Fibroblast of lung (primary cell): ENCODE data around the gene SNAI3.

Experiments used
- EZH2 ChIP-seq: IDR thresholded peaks from 2 replicates; pipeline ENCODE4 v1.5.1; 2012; ENCODE audit warnings: low read length, control low read depth, mild to moderate bottlenecking; ENCODE audit errors: missing control alignments
- TF ChIP-seq, protein P1 (sequence below), 2 donors: IDR thresholded peaks in 1 of 2; conservative IDR thresholded peaks in 1 of 2; 1 replicate in 1 of 2; 2 replicates in 1 of 2; pipeline ENCODE4 v1.5.1; 2011 to 2012; ENCODE audit warnings: low read length in 2 of 2, control low read depth in 1 of 2, inconsistent platforms in 1 of 2, low read depth in 1 of 2, mild to moderate bottlenecking in 1 of 2

DNA sequence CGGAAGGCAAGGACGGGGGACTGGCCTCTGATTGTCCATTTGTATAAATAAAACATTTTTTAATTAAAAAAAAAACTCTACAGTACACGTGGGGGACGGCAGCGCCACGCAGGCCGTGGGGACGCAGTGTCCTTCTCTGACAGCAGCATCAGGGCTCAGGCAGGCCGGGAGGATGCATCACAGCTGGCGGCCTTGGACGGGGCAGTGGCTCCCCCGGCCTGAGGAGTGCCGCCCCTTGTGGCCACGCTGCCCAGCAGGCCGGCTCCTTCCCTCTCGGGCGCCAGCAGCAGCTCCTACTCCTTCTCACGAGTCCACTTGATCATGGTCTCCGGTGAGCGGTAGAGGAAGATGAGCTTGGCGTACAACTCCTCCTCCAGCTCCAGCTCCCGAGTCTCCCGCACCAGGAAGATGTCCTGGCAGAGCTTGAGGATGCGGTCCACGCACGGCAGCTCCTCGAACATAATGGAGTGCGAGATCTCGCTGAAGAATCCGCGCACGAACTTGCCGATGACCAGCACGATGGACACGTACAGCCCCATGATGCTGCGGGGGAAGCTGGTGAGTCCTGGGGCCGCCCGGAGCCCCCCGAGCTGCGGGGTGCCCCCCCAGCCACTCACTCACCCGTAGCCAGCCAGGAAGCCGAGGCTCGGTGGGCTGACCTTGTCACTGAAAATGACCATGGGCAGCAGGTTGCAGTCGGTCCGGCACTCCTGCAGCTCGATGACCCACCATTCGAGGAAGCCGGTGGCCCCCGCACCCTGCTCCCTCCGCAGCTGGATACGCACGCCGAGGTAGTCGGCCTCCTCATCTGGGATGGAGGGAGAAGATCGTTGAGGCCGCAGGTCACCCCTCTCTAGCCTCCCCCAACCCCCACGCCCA, 29.2 kb upstream of the SNAI3 start:
- TF ChIP-seq EZH2 = no peak
- TF ChIP-seq, protein P1, sequence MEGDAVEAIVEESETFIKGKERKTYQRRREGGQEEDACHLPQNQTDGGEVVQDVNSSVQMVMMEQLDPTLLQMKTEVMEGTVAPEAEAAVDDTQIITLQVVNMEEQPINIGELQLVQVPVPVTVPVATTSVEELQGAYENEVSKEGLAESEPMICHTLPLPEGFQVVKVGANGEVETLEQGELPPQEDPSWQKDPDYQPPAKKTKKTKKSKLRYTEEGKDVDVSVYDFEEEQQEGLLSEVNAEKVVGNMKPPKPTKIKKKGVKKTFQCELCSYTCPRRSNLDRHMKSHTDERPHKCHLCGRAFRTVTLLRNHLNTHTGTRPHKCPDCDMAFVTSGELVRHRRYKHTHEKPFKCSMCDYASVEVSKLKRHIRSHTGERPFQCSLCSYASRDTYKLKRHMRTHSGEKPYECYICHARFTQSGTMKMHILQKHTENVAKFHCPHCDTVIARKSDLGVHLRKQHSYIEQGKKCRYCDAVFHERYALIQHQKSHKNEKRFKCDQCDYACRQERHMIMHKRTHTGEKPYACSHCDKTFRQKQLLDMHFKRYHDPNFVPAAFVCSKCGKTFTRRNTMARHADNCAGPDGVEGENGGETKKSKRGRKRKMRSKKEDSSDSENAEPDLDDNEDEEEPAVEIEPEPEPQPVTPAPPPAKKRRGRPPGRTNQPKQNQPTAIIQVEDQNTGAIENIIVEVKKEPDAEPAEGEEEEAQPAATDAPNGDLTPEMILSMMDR (conservative IDR thresholded peaks at IDR 0.05 in 1 of 2, IDR thresholded peaks at IDR 0.05 in 1 of 2; ENCODE audit: low read depth in 1 of 2, low read length in 2 of 2) = no peak
